Fibroblast of peridontal ligament (primary cell): ENCODE data around the gene GALNT8.
"Not testable (repeated sequence)": the region's sequence is repeated elsewhere in the genome, so short reads cannot be mapped to it uniquely, and the experiment has no call there.

Experiments
- DNase-seq: peaks from one replicate; pipeline ENCODE4 v3.0.0-alpha.2; 2010; ENCODE audit errors: extremely low read depth

Gene GALNT8

DNA sequence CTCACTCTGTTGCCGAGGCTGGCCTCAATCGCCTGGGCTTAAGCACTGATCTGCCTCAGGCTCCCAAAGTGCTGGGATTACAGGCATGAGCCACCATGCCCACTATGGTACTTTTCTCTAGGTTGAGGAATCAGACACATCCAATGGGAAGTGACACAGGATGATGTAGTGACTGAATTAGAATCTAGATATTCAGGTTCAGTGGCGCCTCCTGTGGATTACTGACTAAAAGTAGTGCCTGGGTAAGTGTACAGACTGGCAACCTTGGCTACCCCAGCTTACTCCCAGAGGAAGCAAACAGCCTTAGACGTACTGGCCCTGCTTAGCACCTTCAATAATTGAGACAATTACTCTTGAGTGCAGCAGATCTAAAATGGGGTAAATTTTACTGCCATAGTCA lies 22.8 kb downstream of the GALNT8 start:
- DNase-seq = no peak

DNA sequence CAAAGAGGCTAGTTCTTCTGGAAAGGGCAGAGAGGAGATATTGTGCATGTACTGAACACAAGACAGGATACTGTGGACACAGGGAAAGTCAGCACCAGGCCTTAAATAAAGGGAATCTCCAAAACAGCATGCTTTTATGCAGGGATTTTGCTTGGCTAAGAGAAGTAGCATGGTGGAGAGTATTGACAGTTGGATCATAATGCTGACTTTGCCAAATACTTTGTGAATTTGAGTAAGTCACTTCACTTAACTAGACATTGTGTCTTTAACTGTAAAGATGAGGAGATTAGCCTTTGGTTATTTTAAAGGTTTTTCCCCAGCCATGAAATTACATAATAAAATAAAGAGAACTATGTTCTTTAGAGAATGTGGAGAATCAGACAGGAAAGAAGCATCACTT lies 24.5 kb downstream of the GALNT8 start:
- DNase-seq = no peak

DNA sequence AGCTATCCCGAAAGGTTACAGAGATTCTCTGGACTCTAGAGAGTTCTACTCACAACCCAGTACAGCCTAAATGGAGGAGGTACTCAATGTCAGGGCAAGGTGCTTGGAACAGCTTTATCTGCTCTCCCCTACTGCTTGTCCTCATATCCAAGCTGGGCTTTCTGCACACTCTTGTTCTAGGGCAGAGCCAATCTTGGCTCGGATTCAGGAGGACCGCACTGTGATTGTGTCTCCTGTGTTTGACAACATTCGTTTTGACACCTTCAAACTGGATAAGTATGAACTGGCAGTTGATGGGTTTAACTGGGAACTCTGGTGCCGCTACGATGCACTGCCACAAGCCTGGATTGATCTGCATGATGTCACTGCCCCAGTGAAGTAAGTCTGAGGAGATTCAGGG lies 25.0 kb downstream of the GALNT8 start:
- peak; percentile 1 for DNase-seq

DNA sequence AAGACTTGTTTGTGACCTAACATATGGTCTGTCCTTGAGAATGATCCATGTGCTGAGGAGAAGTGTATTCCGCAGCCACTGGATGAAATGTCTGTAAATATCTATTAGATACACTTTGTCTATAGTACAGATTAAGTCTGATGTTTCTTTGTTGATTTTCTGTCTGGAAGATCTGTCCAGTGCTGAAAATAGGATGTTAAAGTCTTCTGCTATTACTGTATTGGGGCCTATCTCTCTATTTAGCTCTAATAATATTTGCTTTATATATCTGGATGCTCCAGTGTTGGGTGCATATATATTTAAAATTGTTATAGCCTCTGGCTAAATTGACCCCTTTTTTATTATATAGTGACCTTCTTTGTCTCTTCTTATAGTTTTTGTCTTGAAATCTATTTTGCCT lies 31.5 kb downstream of the GALNT8 start:
- not testable (repeated sequence) for DNase-seq

DNA sequence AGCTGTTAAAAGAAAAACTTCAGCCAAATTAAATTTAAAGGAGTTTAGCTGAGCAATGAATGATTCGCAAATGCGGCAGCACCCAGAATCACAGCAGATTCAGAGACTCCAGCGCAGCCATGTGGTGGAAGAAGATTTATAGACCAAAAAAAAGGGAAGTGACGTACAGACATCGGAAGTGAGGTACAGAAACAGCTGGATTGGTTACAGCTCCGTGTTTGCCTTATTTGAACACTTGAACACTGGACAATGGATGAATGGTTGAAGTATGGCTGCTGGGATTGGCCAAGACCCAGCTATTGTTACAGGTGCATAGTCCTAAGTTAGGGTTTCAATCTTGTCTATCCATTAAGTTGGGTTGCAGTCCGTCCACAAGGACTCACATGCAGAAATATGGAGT lies 42.6 kb downstream of the GALNT8 start:
- DNase-seq = no peak

DNA sequence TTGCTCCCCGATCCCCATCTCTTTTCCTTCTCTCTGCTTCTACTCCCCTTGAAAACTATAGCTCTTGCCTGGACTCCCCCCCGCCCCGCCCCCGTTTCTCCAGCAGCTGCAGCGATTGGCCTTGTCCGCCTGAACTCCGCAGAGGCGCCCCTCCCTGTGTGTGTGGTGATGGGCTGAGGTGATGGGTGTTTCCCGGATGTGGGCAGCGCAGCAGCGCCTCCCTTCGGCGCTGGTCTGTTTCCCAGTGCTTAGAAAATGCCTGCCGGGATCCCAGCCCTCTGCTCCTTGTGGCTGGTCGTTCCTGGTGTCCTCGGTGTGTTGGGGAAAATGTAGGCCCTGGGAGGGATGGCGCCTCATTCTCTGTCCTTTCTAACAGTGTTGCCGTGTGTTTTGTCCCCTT lies 43.3 kb downstream of the GALNT8 start:
- no peak for DNase-seq

DNA sequence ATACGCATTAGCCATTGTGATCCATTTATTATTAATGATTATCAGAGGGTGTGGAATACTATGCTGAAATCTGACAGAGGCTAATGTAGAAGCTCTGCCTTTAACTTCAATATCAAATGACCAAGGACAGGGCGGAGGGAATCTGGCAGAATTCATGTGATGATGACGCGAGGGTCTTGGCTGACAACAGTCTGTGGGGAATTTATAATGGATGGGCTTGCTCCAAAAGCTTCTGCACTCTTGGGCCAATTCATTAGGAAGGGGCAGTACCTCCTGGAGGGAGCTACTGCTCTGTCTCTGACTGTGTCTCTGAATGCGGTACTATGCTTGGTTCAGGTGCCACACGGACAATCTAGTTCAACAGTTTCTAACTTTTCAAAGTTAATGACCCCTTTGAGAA lies 46.2 kb downstream of the GALNT8 start:
- DNase-seq = no peak

DNA sequence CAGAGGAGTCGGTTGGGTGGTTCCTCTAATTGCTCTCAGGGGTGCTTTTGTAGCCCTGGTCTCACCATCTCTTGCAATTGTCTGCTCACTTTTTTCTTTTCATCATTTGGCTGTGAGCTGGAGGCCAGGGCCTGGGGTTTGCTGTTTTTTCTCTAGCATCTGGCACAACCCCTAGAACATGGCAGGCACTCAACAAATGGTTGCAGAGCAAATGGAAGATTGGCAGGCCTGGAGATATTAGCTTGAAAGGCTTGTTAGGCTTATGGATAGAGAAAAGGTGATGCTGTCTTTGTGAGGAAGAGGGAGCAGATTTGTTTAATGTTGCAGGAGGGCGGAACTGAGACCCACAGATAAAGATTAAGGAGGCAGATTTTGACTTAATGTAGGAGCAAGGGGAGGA lies 47.0 kb downstream of the GALNT8 start:
- DNase-seq = no peak

DNA sequence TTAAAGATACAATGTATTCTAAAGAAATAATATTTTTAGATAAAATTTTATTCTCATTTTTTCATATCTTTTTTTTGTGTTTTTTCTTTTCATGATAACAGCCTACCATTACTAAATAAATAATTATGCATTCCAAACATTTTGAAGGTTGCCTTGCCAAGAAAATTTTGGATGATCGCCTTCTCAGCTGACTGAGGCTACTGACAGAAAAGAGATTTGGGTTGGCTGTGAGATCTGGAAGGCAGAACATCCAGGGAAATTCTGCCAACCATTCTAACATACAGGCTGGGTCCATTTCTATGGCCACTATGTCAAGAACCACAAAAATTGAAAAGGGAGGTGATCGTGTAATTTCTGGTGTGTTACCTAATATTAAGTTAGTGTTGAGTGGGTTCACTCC lies 48.1 kb downstream of the GALNT8 start:
- no peak for DNase-seq

DNA sequence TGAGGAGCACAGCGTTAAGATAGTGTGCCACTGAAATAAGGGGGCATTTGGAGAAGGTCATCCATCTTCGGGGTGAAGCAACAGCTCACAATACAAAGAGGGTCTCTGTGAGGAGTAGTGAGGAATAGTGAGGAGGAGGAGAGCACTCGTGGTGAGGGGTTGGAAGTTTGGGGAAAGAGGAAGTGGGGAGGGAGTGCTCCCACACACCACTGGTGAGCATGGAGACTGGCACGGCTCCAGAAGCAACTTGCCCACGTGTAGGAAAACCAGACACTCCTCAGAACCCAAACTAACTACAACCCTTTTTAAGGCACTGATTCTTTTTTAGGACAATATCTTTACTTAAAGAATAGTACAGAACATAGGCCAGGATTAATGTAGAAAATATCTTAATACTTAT lies 48.9 kb downstream of the GALNT8 start:
- DNase-seq = no peak

DNA sequence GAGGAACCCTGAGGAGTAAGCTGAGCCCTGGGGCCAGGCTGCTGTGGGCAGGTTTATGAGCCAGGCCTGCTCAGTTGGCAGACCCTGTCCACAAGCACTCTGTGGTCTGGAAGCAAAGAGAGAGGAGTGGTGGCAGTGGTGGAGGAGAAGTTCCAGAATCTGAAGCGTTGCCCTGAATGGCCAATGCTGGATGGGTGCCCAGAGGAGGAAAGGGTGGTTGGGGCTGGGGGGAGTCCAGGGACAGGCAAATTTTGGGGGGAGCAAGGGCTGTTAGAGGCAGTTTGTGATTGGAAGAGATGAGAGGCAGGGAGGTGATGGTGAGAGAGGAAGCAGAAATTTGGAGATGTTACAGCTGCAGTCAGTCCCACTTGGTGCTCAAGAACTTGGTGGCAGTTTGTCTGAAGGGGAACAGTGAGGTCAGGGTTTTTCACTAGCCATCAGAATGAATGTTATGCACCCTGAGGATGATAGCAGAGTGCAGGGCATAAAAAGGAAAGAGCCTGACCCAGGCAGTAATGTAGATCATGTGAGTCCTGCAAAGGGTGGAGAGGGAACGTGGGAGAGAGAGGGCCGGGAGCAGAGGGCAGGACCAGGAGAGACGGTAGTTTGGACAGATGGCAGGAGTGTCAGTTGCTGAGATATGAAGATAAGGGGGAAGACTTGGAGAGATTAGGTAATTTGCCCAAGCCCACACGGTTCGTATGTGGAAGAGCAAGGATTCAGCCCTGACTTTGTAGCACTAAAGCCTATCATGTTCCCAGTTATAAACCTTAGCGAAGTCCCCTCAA lies 51.2 kb downstream of the GALNT8 start:
- DNase-seq = no peak

DNA sequence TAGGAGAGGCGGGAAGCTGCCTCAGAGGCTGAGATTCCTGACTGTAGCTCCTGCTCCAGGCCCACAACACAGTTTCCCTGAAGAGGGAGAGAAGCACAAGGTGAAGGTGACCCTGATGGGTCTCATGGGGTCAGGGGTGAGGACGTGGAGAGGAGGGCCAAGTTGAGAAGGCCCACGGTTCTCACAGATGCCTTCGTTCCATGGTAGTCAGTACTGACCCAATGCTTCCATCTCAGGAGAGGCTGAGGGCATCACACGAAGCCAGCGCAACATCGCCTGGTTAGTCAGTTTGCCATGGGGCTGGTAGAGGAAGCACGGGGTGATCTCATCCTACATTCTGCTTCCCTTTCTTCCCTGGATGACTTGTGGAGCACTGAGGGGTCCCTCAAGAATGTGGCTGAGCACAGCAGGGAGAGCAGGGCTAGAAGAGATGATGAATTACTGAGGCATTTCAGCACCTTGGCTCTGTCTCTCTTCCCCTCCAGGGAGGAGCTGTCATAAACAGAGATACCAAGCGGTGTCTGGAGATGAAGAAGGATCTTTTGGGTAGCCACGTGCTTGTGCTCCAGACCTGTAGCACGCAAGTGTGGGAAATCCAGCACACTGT lies 51.9 kb downstream of the GALNT8 start:
- DNase-seq = no peak

DNA sequence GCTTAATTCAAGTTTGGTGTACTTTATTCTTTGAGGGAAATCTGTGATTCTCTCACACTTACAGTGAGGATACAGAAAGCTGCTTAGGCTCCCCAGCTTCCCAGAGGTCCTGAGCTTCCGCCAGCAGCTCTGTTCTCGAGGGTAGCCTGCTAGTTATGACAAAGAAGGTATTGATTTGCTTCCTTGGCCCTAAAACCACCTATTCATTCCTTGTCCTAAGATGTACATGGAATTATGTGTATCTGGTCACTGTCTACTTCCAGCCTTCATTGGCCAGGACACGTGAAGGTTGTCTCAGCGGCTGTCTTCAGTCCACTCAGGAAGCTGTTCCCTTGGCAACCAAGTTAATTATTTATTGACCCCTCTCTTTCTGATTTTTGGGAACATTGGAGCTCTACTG lies 55.7 kb downstream of the GALNT8 start:
- no peak for DNase-seq

DNA sequence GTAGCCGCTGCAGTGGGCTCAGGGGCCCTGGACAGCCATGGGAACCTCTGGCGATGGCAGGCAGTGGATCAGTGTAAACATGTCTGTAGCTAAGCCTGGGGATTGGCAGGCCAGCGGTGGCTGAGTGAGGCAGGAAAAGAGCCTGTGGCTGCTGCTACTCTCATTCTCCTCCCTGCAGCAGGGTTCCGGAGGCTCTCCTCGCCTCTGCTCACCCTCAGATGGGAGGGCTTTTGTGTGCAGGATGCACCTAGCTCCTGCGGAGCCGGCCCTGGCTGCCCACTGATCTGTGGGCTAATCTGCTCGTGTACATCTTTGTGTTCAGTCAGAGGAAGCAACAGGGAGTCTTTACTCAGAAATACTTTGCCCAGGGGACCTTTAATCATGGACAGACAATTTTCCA lies 59.5 kb downstream of the GALNT8 start:
- no peak for DNase-seq

DNA sequence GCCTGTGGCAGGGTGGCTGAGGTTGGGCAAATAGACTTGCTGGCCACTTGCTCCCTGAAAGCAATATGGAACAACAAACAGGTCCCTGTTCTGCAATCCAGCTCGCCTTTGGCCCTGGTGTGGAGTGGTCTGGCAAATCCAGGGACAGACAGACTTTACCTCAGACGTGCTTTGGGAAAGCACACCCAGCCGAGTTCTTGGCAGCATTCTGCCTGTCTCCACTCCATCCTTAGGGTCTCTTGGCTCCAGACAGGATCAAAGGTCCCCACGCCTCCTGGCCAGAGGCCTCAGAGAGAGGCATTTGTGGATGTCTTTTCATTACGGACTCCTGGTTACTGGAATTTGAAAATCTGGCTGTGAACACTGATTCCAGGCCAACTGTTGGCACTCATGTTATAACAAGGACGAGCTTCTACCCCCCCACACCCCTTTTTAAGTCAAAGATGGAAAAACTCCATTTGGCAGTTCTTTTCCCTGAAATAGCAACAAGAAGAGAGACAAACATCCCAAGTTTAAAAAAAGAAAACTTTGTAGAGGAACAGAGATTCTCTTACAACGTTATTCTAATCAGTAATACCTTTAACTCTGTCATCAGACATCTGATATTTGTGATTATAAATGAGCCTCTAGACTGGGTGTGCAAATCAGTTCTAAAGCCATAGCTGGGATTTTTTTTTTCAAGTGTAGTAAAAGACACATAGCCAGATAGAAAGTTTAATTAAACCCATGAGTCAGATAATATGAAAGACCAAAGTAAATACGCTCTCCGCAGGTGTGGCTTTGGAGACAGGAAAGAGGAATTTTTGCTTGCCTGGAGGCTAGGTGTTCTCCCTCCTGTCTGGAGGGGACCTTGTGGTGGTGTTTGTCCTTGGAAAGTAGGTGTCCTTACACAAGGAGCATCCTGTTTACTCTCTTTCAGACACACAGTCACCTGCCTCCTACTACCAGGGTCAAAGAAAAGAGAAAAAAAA lies 60.7 kb downstream of the GALNT8 start:
- no peak for DNase-seq

DNA sequence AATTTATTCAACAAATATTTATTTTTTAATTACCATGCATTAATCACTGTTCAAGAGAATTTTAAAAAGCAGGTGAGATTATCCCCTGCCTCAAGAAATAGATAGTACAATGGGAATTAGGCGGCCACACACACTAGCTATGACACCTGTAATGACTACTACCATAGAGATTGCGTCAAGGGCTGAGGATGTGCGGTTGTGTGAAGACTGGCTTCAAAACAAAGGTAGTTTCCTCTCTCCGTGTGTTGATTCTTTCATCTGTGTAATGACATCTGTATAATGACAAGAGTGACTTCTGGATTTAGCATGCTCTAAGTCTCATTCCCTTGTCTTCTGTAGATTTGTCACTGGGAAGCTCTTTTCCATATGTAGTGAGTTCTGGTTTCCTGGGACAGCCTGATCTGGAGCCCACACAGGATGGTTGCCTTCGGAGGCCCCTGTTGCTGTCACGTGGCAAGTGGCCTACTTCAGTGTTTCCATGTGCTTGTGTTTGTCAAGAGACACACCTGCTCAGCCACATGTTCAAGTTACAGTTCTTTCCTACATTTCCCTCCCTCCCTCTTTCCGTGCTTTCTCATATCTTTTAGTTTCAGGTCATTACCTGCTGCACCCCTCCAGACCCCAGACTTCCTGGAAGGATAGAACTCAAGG lies 64.3 kb downstream of the GALNT8 start:
- no peak for DNase-seq

DNA sequence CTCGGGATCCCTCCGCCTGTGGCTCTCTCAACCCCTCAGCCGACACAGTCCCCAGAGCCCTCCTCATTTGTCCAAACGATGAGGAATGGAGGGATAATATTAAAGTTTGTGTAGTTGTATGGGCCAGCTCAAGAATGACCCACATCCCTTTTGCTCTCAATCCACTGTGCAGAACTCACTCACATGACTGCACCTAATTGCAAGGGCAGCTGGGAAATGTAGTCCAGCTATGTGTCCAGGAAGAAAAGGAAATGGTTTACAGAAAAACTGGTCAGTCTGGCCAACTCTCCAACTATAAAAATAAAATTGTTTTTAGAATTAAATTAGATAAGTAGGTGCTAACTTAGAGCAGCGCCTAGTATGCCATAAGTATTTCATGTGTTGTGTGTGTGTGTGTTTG lies 66.6 kb downstream of the GALNT8 start:
- DNase-seq = no peak

DNA sequence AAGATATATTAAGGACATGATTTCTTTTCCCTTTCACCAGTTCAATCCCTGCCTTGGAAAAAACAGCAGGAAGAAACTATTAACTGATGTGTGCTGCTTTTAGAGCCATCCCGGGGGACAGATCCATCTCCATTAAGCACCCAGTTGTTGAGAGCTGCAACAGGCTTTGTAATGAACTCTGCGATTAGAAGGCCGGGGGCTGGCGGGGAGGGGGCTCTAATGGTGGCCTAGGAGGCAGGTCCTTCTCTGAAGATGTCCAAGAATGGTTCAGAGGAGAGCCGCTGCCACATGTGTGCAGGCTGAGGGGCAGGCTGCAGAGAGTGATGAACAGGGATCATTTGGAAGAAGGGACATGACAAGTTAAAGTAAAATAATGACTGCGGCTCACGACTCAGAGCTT lies 67.8 kb downstream of the GALNT8 start:
- DNase-seq = no peak

DNA sequence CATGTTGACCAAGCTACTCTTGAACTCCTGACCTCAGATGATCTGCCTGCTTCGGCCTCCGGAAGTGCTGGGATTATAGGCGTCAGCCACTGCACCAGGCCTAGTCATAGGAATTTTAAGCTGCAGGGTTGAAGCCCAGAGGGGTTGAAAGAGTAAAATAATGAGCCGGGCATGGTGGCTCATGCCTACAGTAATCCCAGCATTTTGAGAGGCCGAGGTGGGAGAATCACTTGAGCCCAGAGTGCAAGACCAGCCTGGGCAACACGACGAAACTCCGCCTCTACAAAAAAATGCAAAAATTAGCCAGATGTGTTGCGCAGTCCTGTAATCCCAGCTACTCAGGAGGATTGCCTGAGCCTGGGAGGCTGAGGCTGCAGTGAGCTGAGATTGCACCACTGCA lies 69.6 kb downstream of the GALNT8 start:
- no peak for DNase-seq

DNA sequence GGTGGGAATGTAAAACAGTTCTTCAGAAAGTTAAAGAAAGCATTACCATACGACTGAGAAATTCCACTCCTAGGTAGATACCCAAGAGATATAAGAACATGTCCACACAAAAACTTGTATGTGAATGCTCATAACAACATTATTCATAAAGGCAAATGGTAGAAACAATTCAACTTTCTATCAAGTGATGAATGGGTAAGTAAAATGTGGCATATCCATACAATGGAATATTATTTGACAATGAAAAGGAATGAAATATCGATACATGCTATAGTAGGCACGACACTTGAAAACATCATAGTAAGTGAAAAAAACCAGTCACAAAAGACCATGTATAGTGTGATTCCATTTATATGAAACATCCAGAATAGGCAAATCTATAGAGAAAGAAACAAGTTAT lies 71.3 kb downstream of the GALNT8 start:
- DNase-seq = no peak

DNA sequence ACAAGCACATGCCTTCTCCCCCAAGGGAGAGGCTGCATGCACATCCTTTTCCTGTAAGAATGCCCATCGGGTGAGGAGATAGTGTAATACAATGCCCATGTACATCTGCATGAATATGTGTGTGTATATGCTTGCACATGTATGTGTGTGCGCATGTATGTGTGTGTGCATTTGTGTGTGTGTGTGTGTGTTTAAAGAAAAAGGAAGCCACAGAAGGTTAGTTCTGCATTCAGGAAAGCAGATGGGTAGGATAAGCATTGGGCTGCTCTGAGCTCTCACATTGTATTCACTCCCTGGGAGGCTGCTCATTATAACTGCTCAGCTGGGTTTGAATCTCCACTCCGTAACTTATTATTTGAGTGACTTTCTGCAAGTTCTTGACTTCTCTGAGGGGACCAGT lies 74.3 kb downstream of the GALNT8 start:
- no peak for DNase-seq

DNA sequence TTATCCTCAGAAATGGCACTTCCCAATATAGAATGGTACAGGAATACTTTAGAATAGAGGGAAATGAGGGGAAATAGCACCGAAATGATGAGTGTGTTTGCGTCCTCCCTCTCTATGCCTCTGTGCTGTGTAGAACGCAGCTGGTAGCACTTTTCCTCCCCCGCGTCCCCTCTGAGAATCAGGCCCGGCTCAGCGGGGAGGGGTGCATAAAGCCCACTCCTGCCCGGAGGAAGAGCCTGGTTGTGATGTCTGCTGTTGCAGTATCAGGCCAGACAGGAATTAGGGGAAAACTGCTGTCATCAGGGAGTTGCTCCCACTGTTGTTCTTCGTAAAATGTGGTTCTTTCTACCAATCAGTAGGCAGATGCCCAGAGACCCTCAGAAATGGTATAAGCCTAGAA lies 76.0 kb downstream of the GALNT8 start:
- no peak for DNase-seq
